Measurements from ENCODE around the gene HSBP1L1.

The HSBP1L1 gene

GRCh38 chr18:79975985-79976680 lies 11.7 kb downstream of the HSBP1L1 start:
- no peaks in the 10 kb centered on the region for H3K9me3 ChIP-seq (ENCODE audit: insufficient read depth, low read length)
- no peak overlapping the region for H2AFZ ChIP-seq (ENCODE audit: low read depth, low read length, severe bottlenecking)
- peaks cover 39% of the 10 kb centered on the region; the same call in 1 of the 2 replicates for H4K20me1 ChIP-seq (ENCODE audit: low read depth, low read length)
- H3K4me3 ChIP-seq (ENCODE audit: insufficient read depth, low read length, poor library complexity, severe bottlenecking), result no peak overlapping the region
- H3F3A ChIP-seq (ENCODE audit: insufficient read depth), result no peaks in the 10 kb centered on the region
- no peaks in the 10 kb centered on the region for H3K27me3 ChIP-seq (ENCODE audit: low read length)
- no peak overlapping the region for H3K4me2 ChIP-seq (ENCODE audit: low read depth, low read length, poor library complexity, severe bottlenecking)
- H3K27ac ChIP-seq (ENCODE audit: low read depth, low read length), result no peak overlapping the region
- H3K36me3 ChIP-seq (ENCODE audit: low read length), result peaks cover 7% of the 10 kb centered on the region; the same call in 1 of the 2 replicates
- no peaks in the 10 kb centered on the region for H3K9me2 ChIP-seq (replicated peaks; ENCODE audit: insufficient read depth, low read length)
- peaks cover 74% of the 10 kb centered on the region for H3K79me2 ChIP-seq (ENCODE audit: insufficient read depth, low read length)
- TF ChIP-seq CTCF (IDR thresholded peaks at IDR 0.05; ENCODE audit: insufficient read depth, low read length, poor library complexity, severe bottlenecking) (no peak), EZH2phosphoT487 (conservative IDR thresholded peaks at IDR 0.05; ENCODE audit: low read length) (no peak)
- no peak overlapping the region for H3K9ac ChIP-seq (ENCODE audit: low read length)

GRCh38 chr18:79979843-79980242 lies 15.4 kb downstream of the HSBP1L1 start:
- Histone ChIP-seq H3K79me2 (ENCODE audit: insufficient read depth, low read length) (peaks cover 100% of the 10 kb centered on the region), H2AFZ (ENCODE audit: low read depth, low read length, severe bottlenecking) (no peak overlapping the region), H3K9me3 (ENCODE audit: insufficient read depth, low read length) (no peaks in the 10 kb centered on the region), H3K27ac (ENCODE audit: low read depth, low read length) (no peak overlapping the region), H3K36me3 (ENCODE audit: low read length) (no peaks in the 10 kb centered on the region), H3K4me3 (ENCODE audit: insufficient read depth, low read length, poor library complexity, severe bottlenecking) (no peak overlapping the region), H3K27me3 (ENCODE audit: low read length) (no peaks in the 10 kb centered on the region), H3K9me2 (replicated peaks; ENCODE audit: insufficient read depth, low read length) (no peaks in the 10 kb centered on the region), H3K9ac (ENCODE audit: low read length) (no peak overlapping the region), H3F3A (ENCODE audit: insufficient read depth) (no peaks in the 10 kb centered on the region), H3K4me2 (ENCODE audit: low read depth, low read length, poor library complexity, severe bottlenecking) (no peak overlapping the region), H4K20me1 (ENCODE audit: low read depth, low read length) (peaks cover 51% of the 10 kb centered on the region)
- TF ChIP-seq CTCF (IDR thresholded peaks at IDR 0.05; ENCODE audit: insufficient read depth, low read length, poor library complexity, severe bottlenecking) (no peak), EZH2phosphoT487 (conservative IDR thresholded peaks at IDR 0.05; ENCODE audit: low read length) (no peak)

GRCh38 chr18:79980585-79980984 lies 16.1 kb downstream of the HSBP1L1 start:
- Histone ChIP-seq H3K4me3 (ENCODE audit: insufficient read depth, low read length, poor library complexity, severe bottlenecking) (no peak overlapping the region), H3K79me2 (ENCODE audit: insufficient read depth, low read length) (peaks cover 100% of the 10 kb centered on the region), H3K27me3 (ENCODE audit: low read length) (no peaks in the 10 kb centered on the region), H3K9me3 (ENCODE audit: insufficient read depth, low read length) (no peaks in the 10 kb centered on the region), H3K27ac (ENCODE audit: low read depth, low read length) (no peak overlapping the region), H4K20me1 (ENCODE audit: low read depth, low read length) (peaks cover 45% of the 10 kb centered on the region), H3K36me3 (ENCODE audit: low read length) (no peaks in the 10 kb centered on the region; the same call in 1 of the 2 replicates), H2AFZ (ENCODE audit: low read depth, low read length, severe bottlenecking) (no peak overlapping the region), H3K9me2 (replicated peaks; ENCODE audit: insufficient read depth, low read length) (no peaks in the 10 kb centered on the region), H3K9ac (ENCODE audit: low read length) (no peak overlapping the region), H3F3A (ENCODE audit: insufficient read depth) (no peaks in the 10 kb centered on the region), H3K4me2 (ENCODE audit: low read depth, low read length, poor library complexity, severe bottlenecking) (no peak overlapping the region)
- TF ChIP-seq CTCF (IDR thresholded peaks at IDR 0.05; ENCODE audit: insufficient read depth, low read length, poor library complexity, severe bottlenecking), result no peak
- TF ChIP-seq EZH2phosphoT487 (conservative IDR thresholded peaks at IDR 0.05; ENCODE audit: low read length), result no peak

Data from SU-DHL-6 (cell line).